ENCODE results near the gene CRAMP1.

DNA sequence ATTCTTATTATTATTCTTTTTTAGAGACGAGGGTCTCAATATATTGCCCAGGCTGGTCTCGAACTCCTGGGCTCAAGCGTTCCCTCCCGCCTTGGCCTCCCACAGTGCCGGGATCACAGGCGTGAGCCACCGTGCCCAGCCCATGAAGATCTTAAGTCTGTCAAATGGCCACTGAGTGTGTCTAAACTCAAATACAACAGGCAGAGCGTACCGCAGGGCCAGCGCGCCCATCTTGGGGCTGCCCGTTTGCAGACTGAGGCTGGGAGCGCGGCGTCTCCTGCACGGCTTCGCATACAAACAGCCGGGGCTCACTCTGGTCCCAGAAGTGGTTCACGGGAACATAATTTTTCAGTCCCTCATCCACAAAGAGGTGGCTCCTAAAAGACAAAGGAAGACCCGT, 48.4 kb upstream of the CRAMP1 start:
- TF ChIP-seq POLR2AphosphoS5 (IDR thresholded peaks at IDR 0.05; ENCODE audit: low read depth, low read length) (no peak), TAF1 (IDR thresholded peaks at IDR 0.05; ENCODE audit: borderline replicate concordance, insufficient read depth, low read length) (no peak), SIN3A (IDR thresholded peaks at IDR 0.05; ENCODE audit: borderline replicate concordance, insufficient read depth, low read length) (no peak)
- TF ChIP-seq, protein P1, sequence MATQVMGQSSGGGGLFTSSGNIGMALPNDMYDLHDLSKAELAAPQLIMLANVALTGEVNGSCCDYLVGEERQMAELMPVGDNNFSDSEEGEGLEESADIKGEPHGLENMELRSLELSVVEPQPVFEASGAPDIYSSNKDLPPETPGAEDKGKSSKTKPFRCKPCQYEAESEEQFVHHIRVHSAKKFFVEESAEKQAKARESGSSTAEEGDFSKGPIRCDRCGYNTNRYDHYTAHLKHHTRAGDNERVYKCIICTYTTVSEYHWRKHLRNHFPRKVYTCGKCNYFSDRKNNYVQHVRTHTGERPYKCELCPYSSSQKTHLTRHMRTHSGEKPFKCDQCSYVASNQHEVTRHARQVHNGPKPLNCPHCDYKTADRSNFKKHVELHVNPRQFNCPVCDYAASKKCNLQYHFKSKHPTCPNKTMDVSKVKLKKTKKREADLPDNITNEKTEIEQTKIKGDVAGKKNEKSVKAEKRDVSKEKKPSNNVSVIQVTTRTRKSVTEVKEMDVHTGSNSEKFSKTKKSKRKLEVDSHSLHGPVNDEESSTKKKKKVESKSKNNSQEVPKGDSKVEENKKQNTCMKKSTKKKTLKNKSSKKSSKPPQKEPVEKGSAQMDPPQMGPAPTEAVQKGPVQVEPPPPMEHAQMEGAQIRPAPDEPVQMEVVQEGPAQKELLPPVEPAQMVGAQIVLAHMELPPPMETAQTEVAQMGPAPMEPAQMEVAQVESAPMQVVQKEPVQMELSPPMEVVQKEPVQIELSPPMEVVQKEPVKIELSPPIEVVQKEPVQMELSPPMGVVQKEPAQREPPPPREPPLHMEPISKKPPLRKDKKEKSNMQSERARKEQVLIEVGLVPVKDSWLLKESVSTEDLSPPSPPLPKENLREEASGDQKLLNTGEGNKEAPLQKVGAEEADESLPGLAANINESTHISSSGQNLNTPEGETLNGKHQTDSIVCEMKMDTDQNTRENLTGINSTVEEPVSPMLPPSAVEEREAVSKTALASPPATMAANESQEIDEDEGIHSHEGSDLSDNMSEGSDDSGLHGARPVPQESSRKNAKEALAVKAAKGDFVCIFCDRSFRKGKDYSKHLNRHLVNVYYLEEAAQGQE (IDR thresholded peaks at IDR 0.05; ENCODE audit: insufficient read depth in 1 of 2, low read depth in 2 of 2, low read length in 2 of 2), result no peak
